GM12878 (cell line): Measurements from ENCODE around the gene POLR3A. TPM values are rescaled to one million over a fixed set of nuclear protein-coding genes. Genes with fewer than 3 reads are reported as not detected.
A peak's percentile ranks its signal among the peaks of the same experiment; 100 is the strongest.

ENCODE experiments used
- ATAC-seq: fragments of 200-7000 bp; cut with Tn5 transposase; 3 replicates; pipeline ENCODE4 v1.9.1; 2020; ENCODE audit warnings: mild to moderate bottlenecking, moderate library complexity
- BruUV-seq: library from RNA; stranded (reverse); fragments of 400-500 nt; replicated peaks from 2 replicates; lab custom pipeline; 2021; lab: Mats Ljungman, UMichigan
- CTCF ChIA-PET: fragments of 300-600 bp; sonication (Branson Sonifier 250); formaldehyde crosslinking; extraction: SDS; loops from one replicate; lab custom pipeline; 2021; ENCODE audit warnings: inconsistent platforms; lab: Yijun Ruan, JAX
- POLR2A ChIA-PET: fragments of 350-600 bp; formaldehyde crosslinking; extraction: SDS; loops from one replicate; lab custom pipeline; 2021; ENCODE audit warnings: inconsistent platforms; lab: Charles Lee
- RAD21 ChIA-PET: fragments of 300-600 bp; sonication (Branson Sonifier 250); formaldehyde crosslinking; loops from one replicate; lab custom pipeline; 2023; ENCODE audit warnings: antibody characterized with exemption; ENCODE audit not compliant: unreplicated experiment; lab: Charles Lee
- SMC1A ChIA-PET: fragments of 300-600 bp; sonication (Branson Sonifier 250); formaldehyde crosslinking; loops from one replicate; lab custom pipeline; 2023; ENCODE audit not compliant: unreplicated experiment, uncharacterized antibody; lab: Charles Lee
- DNase-seq: peaks from one replicate; pipeline ENCODE4 v3.0.0-alpha.2; 2011; ENCODE audit warnings: low read depth, low spot score
- FAIRE-seq: peaks from 3 replicates; lab custom pipeline; 2011; peaks lifted over from hg19 to GRCh38; lab: Jason Lieb, UNC
- H2AFZ ChIP-seq: 2 replicates; pipeline ENCODE4 v1.6.0; 2011; ENCODE audit warnings: low read depth, low read length, control low read depth; ENCODE audit not compliant: control insufficient read depth
- H3K27ac ChIP-seq: 2 replicates; pipeline ENCODE4 v1.5.1; 2011; ENCODE audit warnings: control low read depth; ENCODE audit not compliant: control insufficient read depth, insufficient read depth
- H3K27me3 ChIP-seq, 2 experiments: replicated peaks in 1 of 2; 2 replicates each; pipeline versions ENCODE4 v1.6.0 to v1.6.1; 2011; ENCODE audit warnings: low read length in 1 of 2; ENCODE audit not compliant: control insufficient read depth in 2 of 2, insufficient read depth in 2 of 2
- H3K36me3 ChIP-seq, 2 experiments: 2 replicates each; pipeline ENCODE4 v1.5.1; 2011; ENCODE audit warnings: low read length in 1 of 2; ENCODE audit not compliant: control insufficient read depth in 2 of 2, insufficient read depth in 2 of 2
- H3K4me1 ChIP-seq: 2 replicates; pipeline ENCODE4 v1.6.1; 2011; ENCODE audit warnings: mild to moderate bottlenecking, low read length, moderate library complexity, mixed read lengths; ENCODE audit not compliant: control insufficient read depth, insufficient read depth
- H3K4me2 ChIP-seq: 2 replicates; pipeline ENCODE4 v1.6.0; 2011; ENCODE audit warnings: control low read depth; ENCODE audit not compliant: control insufficient read depth, insufficient read depth
- H3K4me3 ChIP-seq: fragments of 200-600 bp; sonication (generic); 2 replicates; pipeline ENCODE4 v1.5.1; 2016
- H3K79me2 ChIP-seq: 2 replicates; pipeline ENCODE4 v1.6.0; 2011; ENCODE audit warnings: low read length; ENCODE audit not compliant: control insufficient read depth, insufficient read depth
- H3K9ac ChIP-seq: 2 replicates; pipeline ENCODE4 v1.8.0; 2011; ENCODE audit warnings: low read length, control low read depth, mixed read lengths; ENCODE audit not compliant: control insufficient read depth, insufficient read depth
- H3K9me3 ChIP-seq: replicated peaks from 3 replicates; pipeline ENCODE4 v1.5.1; 2011; ENCODE audit warnings: mild to moderate bottlenecking, low read length; ENCODE audit not compliant: control insufficient read depth, insufficient read depth
- H4K20me1 ChIP-seq: 2 replicates; pipeline ENCODE4 v1.6.0; 2011; ENCODE audit not compliant: control insufficient read depth, insufficient read depth
- ATF7 ChIP-seq: fragments of 450-650 bp; IDR thresholded peaks from 2 replicates; pipeline ENCODE4 v1.6.1; 2016; ENCODE audit warnings: low read depth, mild to moderate bottlenecking
- CBFB ChIP-seq: IDR thresholded peaks from 2 replicates; pipeline ENCODE4 v1.6.1; 2016; ENCODE audit warnings: antibody characterized with exemption, low read depth
- EP300 ChIP-seq, 2 experiments: fragments of 150-350 bp in 1 of 2; IDR thresholded peaks; 2 replicates each; pipeline ENCODE4 v1.6.1; 2011 to 2012; ENCODE audit warnings: low read depth in 2 of 2, low read length in 2 of 2, borderline replicate concordance in 1 of 2, improper control_type of control experiment in 1 of 2, inconsistent platforms in 1 of 2; ENCODE audit not compliant: control insufficient read depth in 1 of 2
- ESRRA ChIP-seq: IDR thresholded peaks from 2 replicates; pipeline ENCODE4 v1.6.1; 2012; ENCODE audit warnings: mild to moderate bottlenecking, low read length, improper control_type of control experiment
- HDAC6 ChIP-seq: fragments of 200-600 bp; sonication (generic); IDR thresholded peaks from one replicate; pipeline ENCODE4 v1.8.0; 2017; ENCODE audit warnings: antibody characterized with exemption; ENCODE audit not compliant: unreplicated experiment
- IKZF1 ChIP-seq: fragments of 450-650 bp; conservative IDR thresholded peaks from 2 replicates; pipeline ENCODE4 v1.6.1; 2017; ENCODE audit warnings: antibody characterized with exemption, mild to moderate bottlenecking
- NFXL1 ChIP-seq: fragments of 450-650 bp; IDR thresholded peaks from 2 replicates; pipeline ENCODE4 v1.6.1; 2017; ENCODE audit warnings: antibody characterized with exemption, mild to moderate bottlenecking, borderline replicate concordance
- USF1 ChIP-seq: IDR thresholded peaks from 2 replicates; pipeline ENCODE4 v1.6.1; 2011; ENCODE audit warnings: borderline replicate concordance, low read depth, mild to moderate bottlenecking, moderate library complexity, mixed read lengths, low read length; ENCODE audit not compliant: insufficient read depth; ENCODE audit errors: extremely low read length
- WRNIP1 ChIP-seq: IDR thresholded peaks from 2 replicates; pipeline ENCODE4 v1.6.1; 2011; ENCODE audit warnings: low read depth, low read length, improper control_type of control experiment, borderline replicate concordance
- ZBTB4 ChIP-seq: fragments of 450-650 bp; formaldehyde crosslinking; IDR thresholded peaks from 2 replicates; pipeline ENCODE4 v1.4.0; 2022; ENCODE audit warnings: mild to moderate bottlenecking, moderate library complexity
- ZNF384 ChIP-seq: IDR thresholded peaks from 2 replicates; pipeline ENCODE4 v1.6.1; 2012; ENCODE audit warnings: low read depth, mild to moderate bottlenecking, low read length, improper control_type of control experiment, borderline replicate concordance
- ZNF622 ChIP-seq: fragments of 450-650 bp; IDR thresholded peaks from 2 replicates; pipeline ENCODE4 v1.6.1; 2017; ENCODE audit warnings: mild to moderate bottlenecking, inconsistent platforms
- WGBS: methylation state at CpG from one replicate; pipeline ENCODE4 v1.1.6; 2016; ENCODE audit warnings: low lambda C conversion rate; ENCODE audit not compliant: insufficient replicate concordance, insufficient coverage; ENCODE audit errors: missing lambda C conversion rate; 5-methylcytosine and 5-hydroxymethylcytosine counted together
- in situ Hi-C: fragments of 300-500 bp; cut with MboI; formaldehyde crosslinking; loops from 9 replicates; pipeline ENCODE4 v1.14.3; 2018; ENCODE audit warnings: mixed read lengths
- intact Hi-C: fragments of 100-400 bp; cut with micrococcal nuclease; formaldehyde crosslinking; loops from one replicate; pipeline ENCODE4 v1.14.2; 2022; ENCODE audit not compliant: unreplicated experiment
- polyA plus RNA-seq, 11 experiments: library from polyadenylated mRNA; depleted of rRNA in 4 of 11; unstranded in 6 of 11; stranded (reverse) in 5 of 11; fragments of >200 nt; fragmentation: Nextera tagmentation in 4 of 11; fragmentation: Illumina TruSeq in 1 of 11; extraction: Ambion mirVana in 4 of 11; extraction: Trizol in 1 of 11; gene quantifications; 1 replicate in 1 of 11; 2 replicates in 10 of 11; pipeline versions ENCODE4 v1.2.1 to v1.2.3, GENCODE V29; 2011 to 2016; ENCODE audit warnings: inconsistent platforms in 2 of 11, missing spikeins in 2 of 11, low read depth in 1 of 11
- total RNA-seq, 4 experiments: library from RNA; depleted of rRNA in 3 of 4; stranded (reverse); fragments of >200 nt in 3 of 4; fragmentation: Illumina TruSeq in 1 of 4; extraction: Trizol in 1 of 4; gene quantifications; 2 replicates each; pipeline versions ENCODE4 v1.2.1 to v1.2.3, GENCODE V29; 2013 to 2021
- TF ChIP-seq, protein P1 (sequence below): fragments of 450-650 bp; IDR thresholded peaks from 2 replicates; pipeline ENCODE4 v1.6.1; 2017; ENCODE audit warnings: borderline replicate concordance
- TF ChIP-seq, protein P2 (sequence below): IDR thresholded peaks from 2 replicates; pipeline ENCODE4 v1.6.1; 2012; ENCODE audit warnings: low read depth, low read length, improper control_type of control experiment

The POLR3A gene
- total and polyA plus RNA-seq, 10 of the 15 experiments (the other 5 are each of a cell fraction or from before 2014, with no cell fraction given) = 5.4 to 20.4 (median 14.4) TPM

- Histone ChIP-seq H2AFZ (peak within 1 kb of the TSS; percentile 88), H3K9ac (peak within 1 kb of the TSS; percentile 42), H3K9me3 (no peaks in the 10 kb centered on the region; the same call in 2 of the 3 replicates), H3K4me2 (peak within 1 kb of the TSS; percentile 91), H3K36me3 (no peaks in the 10 kb centered on the region), H3K27ac (no peak within 1 kb of the TSS), H3K79me2 (no peaks in the 10 kb centered on the region; the same call in none of the 2 replicates), H3K27me3 (peaks cover 6 to 12% of the 10 kb centered on the region in 2 experiments), H3K4me1 (peaks cover 12% of the 10 kb centered on the region), H4K20me1 (no peaks in the 10 kb centered on the region), H3K4me3 (peak within 1 kb of the TSS; percentile 77)
- 2% methylated on average over 9 of the region's 95 CpGs for WGBS
- intact Hi-C loops (loop anchor here (5.0 kb wide), 1 partner anchor 79 kb away; no protein-coding TSS in a partner anchor), in situ Hi-C loops (no loop called here)
- ChIA-PET SMC1A (no interaction called here), CTCF (interaction anchor here (0.6 to 1.8 kb wide), 2 partner anchors 80 to 1268 kb away, joined by 3 to 7 read pairs; no protein-coding TSS in a partner anchor), POLR2A (no interaction called here), RAD21 (no interaction called here)
- no peak for DNase-seq
- BruUV-seq = no TSS peak
- ATAC-seq = peak; percentile 74
- FAIRE-seq = no peak
- TF ChIP-seq EP300 (IDR thresholded peaks at IDR 0.05; ENCODE audit: borderline replicate concordance in 1 of 2, control insufficient read depth in 1 of 2, low read depth in 2 of 2, low read length in 2 of 2) (no peak), ATF7 (no peak), WRNIP1 (no peak), HDAC6 (no peak), USF1 (no peak), CBFB (no peak), ESRRA (no peak), ZNF384 (no peak), ZBTB4 (CRISPR knock-in tag) (no peak), NFXL1 (no peak), ZNF622 (no peak), IKZF1 (peak; percentile 31; the same call in 1 of the 2 replicates)
- TF ChIP-seq, protein P1, sequence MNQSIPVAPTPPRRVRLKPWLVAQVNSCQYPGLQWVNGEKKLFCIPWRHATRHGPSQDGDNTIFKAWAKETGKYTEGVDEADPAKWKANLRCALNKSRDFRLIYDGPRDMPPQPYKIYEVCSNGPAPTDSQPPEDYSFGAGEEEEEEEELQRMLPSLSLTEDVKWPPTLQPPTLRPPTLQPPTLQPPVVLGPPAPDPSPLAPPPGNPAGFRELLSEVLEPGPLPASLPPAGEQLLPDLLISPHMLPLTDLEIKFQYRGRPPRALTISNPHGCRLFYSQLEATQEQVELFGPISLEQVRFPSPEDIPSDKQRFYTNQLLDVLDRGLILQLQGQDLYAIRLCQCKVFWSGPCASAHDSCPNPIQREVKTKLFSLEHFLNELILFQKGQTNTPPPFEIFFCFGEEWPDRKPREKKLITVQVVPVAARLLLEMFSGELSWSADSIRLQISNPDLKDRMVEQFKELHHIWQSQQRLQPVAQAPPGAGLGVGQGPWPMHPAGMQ = no peak
- TF ChIP-seq, protein P2, sequence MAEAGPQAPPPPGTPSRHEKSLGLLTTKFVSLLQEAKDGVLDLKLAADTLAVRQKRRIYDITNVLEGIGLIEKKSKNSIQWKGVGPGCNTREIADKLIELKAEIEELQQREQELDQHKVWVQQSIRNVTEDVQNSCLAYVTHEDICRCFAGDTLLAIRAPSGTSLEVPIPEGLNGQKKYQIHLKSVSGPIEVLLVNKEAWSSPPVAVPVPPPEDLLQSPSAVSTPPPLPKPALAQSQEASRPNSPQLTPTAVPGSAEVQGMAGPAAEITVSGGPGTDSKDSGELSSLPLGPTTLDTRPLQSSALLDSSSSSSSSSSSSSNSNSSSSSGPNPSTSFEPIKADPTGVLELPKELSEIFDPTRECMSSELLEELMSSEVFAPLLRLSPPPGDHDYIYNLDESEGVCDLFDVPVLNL = no peak
Observed at GRCh38 chr10:77926566-77927401, 102.5 kb downstream of the POLR3A start, which contains the start of gene DLG5. Gene DLG5 (minus strand): TSS chr10:77926755. CDS start chr10:77926520, 235 bp downstream.
